ENCODE measurements around the gene KHDC4. TPM values are rescaled to one million over a fixed set of nuclear protein-coding genes. Genes with fewer than 3 reads are reported as not detected.

The KHDC4 gene
- total and polyA plus RNA-seq, 9 of the 15 experiments (the other 6 are each of a cell fraction or from before 2014, with no cell fraction given), result 12.1 to 185 (median 65.6) TPM

- TF ChIP-seq ZBTB7A (IDR thresholded peaks at IDR 0.05; ENCODE audit: borderline replicate concordance, control insufficient read depth, low read depth, low read length) (peak; percentile 73; the same call in 1 of the 2 replicates), ELK1 (CRISPR knock-in tag; IDR thresholded peaks at IDR 0.05) (no peak), CTBP1 (IDR thresholded peaks at IDR 0.05; ENCODE audit: borderline replicate concordance) (0 out of 2 replicates have a peak, but pooled peaks have one; percentile 26), POLR2A (conservative IDR thresholded peaks at IDR 0.05) (peak; percentile 50; the same call in 1 of the 2 replicates), HOXB6 (CRISPR knock-in tag; IDR thresholded peaks at IDR 0.05; ENCODE audit: borderline replicate concordance) (0 out of 2 replicates have a peak, but pooled peaks have one; percentile 13), TAF9B (IDR thresholded peaks at IDR 0.05; ENCODE audit: partially characterized antibody) (no peak), PHF21A (IDR thresholded peaks at IDR 0.05; ENCODE audit: borderline replicate concordance, low read depth) (no peak), OTX1 (CRISPR knock-in tag; IDR thresholded peaks at IDR 0.05) (no peak), ZBTB12 (CRISPR knock-in tag; IDR thresholded peaks at IDR 0.05) (peak; percentile 28; the same call in 1 of the 2 replicates), MEIS2 (IDR thresholded peaks at IDR 0.05; ENCODE audit: partially characterized antibody) (peak; percentile 24), ESRRB (CRISPR knock-in tag; IDR thresholded peaks at IDR 0.05; ENCODE audit: borderline replicate concordance) (no peak), ZBTB5 (IDR thresholded peaks at IDR 0.05) (no peak), DNMT1 (IDR thresholded peaks at IDR 0.05) (no peak), ZNF639 (CRISPR knock-in tag; conservative IDR thresholded peaks at IDR 0.05 in 1 of 2, IDR thresholded peaks at IDR 0.05 in 1 of 2) (peak in 1 of 2 experiments; percentile 98; a peak in 2 of 4 replicates), NFE2L1 (tag; IDR thresholded peaks at IDR 0.05; ENCODE audit: borderline replicate concordance, low read depth) (no peak), HLTF (IDR thresholded peaks at IDR 0.05) (no peak), CREM (IDR thresholded peaks at IDR 0.05; ENCODE audit: low read depth) (peak; percentile 63)
- TF ChIP-seq, protein P1, sequence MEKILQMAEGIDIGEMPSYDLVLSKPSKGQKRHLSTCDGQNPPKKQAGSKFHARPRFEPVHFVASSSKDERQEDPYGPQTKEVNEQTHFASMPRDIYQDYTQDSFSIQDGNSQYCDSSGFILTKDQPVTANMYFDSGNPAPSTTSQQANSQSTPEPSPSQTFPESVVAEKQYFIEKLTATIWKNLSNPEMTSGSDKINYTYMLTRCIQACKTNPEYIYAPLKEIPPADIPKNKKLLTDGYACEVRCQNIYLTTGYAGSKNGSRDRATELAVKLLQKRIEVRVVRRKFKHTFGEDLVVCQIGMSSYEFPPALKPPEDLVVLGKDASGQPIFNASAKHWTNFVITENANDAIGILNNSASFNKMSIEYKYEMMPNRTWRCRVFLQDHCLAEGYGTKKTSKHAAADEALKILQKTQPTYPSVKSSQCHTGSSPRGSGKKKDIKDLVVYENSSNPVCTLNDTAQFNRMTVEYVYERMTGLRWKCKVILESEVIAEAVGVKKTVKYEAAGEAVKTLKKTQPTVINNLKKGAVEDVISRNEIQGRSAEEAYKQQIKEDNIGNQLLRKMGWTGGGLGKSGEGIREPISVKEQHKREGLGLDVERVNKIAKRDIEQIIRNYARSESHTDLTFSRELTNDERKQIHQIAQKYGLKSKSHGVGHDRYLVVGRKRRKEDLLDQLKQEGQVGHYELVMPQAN (IDR thresholded peaks at IDR 0.05; ENCODE audit: borderline replicate concordance), result no peak
- TF ChIP-seq, protein P2, sequence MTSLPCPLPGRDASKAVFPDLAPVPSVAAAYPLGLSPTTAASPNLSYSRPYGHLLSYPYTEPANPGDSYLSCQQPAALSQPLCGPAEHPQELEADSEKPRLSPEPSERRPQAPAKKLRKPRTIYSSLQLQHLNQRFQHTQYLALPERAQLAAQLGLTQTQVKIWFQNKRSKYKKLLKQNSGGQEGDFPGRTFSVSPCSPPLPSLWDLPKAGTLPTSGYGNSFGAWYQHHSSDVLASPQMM (CRISPR knock-in tag; IDR thresholded peaks at IDR 0.05), result no peak
These were observed 22.8 kb downstream of the KHDC4 start, which contains the start of gene RIT1 (continued) for GRCh38 chr1:155911156-155912055.

Measured in K562 (cell line).